HG03159 (cell line): ENCODE measurements around the gene RBM17.
"Not testable (repeated sequence)": the region's sequence is repeated elsewhere in the genome, so short reads cannot be mapped to it uniquely, and the experiment has no call there.

ENCODE experiments used
- ATAC-seq: cut with Tn5 transposase; IDR thresholded peaks from one replicate; pipeline ENCODE4 v1.9.1; 2021; ENCODE audit warnings: mild to moderate bottlenecking, moderate library complexity; ENCODE audit not compliant: unreplicated experiment

The RBM17 gene

DNA sequence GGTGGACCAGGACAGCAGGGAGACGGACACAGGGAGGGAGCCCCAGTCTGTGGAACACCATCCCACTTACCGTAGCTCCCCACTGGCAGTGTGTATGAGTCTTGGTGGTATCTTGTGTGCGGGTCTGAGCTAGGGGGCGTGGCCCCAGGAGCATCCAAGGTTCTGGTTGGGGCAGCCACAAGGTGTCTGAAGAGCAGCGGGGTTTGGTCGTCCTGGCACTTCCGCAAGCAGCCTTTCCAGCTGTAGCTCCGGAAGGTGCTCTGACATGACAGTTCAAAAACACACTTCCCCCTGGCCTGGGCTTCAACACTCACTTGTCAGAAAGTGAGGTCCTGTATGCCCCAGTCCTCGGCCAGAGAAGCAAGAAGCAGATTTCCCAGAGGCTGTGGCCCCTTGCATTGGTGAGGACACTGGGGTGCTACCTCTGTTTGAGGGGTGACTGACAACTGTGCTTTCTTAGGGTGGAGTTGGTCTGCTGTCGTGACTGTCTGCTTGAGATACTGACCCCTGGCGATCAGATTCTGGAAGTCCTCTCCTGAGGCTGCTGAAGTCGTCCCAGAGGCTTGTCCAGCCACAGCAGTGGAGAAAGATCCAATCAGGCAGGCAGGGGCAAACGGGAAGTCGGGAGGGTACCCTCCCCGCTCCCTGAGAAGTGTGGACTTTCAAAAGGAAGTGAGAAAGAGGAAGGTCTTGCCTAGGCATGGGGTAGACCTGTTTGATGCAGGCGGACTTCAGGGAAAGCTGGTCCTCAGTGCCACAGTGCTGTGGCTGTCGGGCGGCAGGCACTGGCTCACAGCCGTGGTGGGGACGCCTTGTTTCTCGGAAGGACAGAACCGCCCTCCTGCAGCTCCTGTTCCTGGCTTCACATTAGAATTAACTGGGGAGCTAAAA, 62.5 kb downstream of the RBM17 start:
- peak; percentile 74 for ATAC-seq

- ATAC-seq: no peak
Measured at GRCh38 chr10:6153845-6154244, 65.0 kb downstream of the RBM17 start.

DNA sequence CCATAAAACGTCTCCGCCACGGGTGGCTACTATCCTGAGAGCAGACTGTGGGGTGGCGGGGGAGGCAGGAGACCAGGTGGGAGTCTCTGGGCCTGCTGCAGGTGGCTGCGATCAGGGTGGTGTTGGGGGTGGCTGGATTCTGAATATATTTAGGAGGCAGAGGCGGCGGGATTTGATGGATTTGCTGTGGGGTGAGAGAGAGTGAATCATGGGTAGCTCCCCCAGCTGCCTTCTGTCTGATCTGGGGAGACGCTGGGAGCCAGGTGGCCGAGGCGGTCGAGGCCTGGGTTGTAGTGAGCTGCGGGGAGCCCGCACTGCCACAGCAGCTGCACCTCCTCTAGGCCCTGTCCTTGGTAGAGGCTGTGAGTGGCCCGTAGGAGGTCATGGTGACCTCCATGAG, 65.7 kb downstream of the RBM17 start:
- no peak for ATAC-seq

DNA sequence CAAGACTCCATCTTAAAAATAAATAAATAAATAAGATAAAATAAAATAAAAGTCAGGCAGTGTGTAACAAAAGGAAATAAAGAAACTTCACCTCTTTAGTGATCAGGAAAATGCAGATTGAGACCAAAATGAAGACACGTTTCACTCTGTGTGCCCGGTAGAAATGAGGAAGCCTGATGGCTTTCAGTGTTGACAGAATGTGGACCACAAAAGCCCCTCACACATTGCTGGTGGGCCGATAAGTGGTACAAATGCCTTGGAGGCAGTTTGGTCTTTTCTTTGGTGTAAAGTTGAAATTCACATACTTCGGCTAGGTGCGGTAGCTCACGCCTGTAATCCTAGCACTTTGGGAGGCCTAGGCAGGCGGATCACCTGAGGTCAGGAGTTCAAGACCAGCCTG, 69.4 kb downstream of the RBM17 start:
- no peak for ATAC-seq

- ATAC-seq: no peak
Measured at GRCh38 chr10:6161921-6162320, 73.1 kb downstream of the RBM17 start.

- no peak for ATAC-seq
Measured at GRCh38 chr10:6162589-6163356, 73.9 kb downstream of the RBM17 start.

DNA sequence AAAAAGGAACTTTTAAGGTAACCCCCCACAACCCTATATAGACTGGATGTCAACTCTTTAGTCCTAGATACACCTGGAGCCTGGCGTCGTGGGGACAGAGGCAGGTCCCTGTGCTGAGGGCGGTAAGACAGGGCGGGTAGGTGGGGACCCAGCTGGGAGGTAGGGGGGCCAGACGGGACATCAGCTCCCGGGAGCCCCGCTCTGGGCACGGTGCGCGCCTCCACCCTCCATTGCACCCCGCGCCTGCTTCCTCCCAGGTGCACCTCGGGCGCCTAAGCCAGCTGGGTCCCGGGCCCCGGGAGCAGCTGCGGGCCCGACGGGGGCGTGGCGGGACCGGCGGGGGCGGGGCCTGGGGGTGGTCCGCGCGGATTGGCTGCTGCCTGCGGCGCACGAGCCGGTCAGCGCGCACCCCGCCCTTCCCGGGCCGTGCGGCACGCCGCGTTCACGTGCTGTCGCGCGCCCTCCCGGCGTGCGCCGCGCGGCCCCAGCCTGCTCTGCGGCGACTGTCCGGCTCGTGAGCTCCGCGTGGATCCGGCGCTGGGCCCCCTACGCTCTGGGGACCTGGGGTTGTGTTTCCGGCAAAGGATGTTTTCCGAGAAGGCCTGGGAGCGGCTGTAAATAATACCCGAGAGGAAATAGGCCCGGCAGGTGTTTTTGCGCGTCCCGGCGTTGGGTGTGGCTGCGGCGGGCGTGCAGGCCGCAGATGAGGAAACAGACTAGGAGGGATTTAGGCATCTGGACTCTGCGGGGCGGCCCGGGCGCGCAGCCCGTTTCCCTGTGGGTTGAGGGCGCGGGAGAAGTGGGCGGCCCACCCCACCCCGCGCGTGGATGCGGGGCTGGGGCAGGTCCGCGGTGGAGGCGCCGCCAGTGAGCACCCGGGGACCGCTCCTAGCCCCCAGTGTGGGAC, 74.8 kb downstream of the RBM17 start:
- ATAC-seq: peak; percentile 89

- ATAC-seq: no peak
Measured at GRCh38 chr10:6164271-6165095, 75.6 kb downstream of the RBM17 start.

- no peak for ATAC-seq
Measured at GRCh38 chr10:6165221-6165725, 76.4 kb downstream of the RBM17 start.

DNA sequence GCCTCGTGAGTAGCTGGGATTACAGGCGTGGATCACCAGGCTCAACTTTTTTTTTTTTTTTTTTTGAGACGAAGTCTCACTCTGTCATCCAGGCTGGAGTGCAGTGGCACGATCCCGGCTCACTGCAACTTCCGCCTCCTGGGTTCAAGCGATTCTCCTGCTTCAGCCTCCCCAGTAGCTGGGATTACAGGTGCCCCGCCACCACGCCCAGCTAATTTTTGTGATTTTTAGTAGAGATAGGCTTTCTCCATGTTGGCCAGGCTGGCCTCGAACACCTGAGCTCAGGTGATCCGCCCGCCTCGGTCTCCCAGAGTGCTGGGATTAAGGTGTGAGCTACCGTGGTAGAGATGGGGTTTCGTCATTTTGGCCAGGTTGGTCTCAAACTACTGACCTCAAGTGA, 77.1 kb downstream of the RBM17 start:
- not testable (repeated sequence) for ATAC-seq
